ENCODE measurements around the gene SUPT4H1.
"Not testable (repeated sequence)": the region's sequence is repeated elsewhere in the genome, so short reads cannot be mapped to it uniquely, and the experiment has no call there.

Gene SUPT4H1

DNA sequence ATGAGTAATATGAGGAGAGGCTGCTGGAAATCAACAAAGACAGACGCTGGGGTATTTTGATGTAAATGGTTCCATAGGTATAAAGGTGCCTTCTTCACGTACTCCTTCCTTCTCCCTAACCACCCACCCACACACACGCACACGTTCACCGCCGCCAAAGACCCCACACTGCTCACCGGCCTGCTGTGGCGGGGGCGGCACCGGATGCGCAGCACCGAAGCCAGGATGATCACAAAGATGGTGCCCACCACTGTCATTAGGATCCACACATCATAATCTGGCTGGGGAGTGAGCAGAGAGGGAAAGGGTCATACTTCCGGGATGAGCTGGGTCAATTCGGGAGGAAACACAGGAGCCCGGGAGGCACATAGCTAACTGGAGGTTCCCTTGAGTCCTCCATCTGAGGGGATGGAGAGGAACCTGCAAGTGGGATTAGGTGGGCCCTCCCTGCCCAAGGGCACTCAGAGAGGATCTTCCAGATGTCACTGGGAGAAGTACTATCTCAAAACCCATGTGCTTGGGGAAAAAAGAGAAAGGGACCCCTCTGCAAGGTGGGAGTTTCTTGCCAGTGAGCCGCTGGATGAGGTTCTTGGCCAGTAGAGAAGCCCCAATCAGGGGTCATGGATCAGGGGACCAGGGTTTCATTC is 10.5 kb upstream of the SUPT4H1 start:
- DNase-seq, result no peak

- no peak for DNase-seq
Measured at GRCh38 chr17:58360296-58361063, 8.5 kb upstream of the SUPT4H1 start.

DNA sequence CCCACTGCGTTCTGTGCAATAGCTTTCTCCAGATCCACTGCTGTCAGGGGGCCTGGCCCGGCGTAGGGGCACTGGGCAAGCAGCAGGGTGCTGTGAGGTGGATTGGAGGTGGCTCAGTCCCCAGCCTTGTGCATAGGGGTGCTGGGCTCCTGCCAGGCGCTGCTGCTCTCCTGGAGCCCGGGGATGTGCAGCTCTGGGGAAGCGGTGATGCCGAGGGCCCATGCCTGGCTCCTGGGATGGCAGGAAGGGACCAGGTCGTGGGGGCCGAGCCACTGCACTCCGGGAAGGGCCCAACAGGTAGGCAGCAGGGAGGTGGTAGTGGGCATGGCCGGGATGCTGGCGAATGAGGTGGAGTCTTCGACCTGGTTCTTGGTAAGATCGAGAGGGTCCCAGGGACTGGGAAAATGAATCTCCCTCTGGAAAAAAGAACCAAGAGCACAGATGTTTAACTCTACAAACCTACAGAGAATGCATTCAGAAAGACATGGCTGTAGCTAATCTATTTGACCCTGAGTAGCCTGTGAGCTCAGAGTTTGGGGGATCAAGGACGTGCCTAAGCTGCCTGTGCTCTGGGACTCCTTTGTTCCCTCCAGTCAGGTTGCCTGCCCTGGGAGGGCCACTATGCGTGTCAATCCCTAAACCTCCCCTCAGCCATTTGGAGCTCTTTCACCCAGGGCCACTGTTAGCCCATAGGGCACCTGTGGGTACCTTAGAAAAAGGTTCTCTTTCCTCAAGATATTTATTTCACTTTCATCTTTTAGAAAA is 6.6 kb upstream of the SUPT4H1 start:
- DNase-seq, result no peak

DNA sequence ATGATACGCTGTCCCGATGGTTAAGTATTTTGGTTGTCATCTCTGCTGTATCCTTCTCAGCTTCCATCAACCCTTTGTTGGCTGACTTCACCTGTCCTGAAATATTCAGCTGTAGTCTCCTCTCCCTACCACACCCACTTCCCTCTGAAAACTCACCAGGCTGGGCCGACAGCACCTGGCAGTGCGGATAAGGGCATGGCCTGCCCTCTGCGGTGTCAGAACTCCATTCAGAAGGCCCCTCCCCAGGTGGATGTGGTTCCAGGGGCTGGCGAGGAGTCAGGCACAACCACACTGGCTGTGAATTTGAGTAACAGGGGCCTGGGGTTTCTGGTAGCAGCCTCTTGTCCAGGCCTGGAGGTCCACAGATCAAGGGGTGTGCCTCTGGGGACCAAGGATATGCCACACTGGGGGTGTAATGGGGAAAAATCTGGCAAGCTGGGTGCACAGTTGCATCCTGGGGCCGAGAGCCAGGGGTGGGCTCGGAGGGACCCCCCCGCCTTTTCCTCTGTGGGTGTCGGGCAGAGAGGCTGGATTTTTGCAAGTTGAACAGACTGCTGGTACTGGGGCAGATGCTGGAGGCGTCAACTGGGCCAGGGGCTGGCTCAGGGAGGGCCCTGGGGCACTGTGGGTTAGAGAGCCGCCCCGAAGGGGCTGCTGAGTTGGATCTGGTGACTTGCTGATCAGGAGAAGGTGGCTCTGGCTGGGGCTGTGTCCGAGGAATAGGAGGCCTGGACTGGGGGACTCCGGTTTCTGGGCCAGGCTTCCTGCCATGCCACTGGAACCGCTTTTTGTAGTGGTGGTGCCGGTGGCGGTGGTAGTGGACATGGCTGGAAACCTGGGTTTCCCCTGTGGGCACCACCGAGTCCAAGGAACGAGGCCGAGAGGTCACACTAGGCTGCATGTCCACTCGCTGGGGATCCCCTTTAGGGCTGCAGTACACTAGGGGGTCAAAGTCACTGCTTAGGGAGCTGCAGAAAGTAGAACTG is 5.6 kb upstream of the SUPT4H1 start:
- no peak for DNase-seq

GRCh38 chr17:58356231-58356630 is 4.2 kb upstream of the SUPT4H1 start:
- DNase-seq, result no peak

DNA sequence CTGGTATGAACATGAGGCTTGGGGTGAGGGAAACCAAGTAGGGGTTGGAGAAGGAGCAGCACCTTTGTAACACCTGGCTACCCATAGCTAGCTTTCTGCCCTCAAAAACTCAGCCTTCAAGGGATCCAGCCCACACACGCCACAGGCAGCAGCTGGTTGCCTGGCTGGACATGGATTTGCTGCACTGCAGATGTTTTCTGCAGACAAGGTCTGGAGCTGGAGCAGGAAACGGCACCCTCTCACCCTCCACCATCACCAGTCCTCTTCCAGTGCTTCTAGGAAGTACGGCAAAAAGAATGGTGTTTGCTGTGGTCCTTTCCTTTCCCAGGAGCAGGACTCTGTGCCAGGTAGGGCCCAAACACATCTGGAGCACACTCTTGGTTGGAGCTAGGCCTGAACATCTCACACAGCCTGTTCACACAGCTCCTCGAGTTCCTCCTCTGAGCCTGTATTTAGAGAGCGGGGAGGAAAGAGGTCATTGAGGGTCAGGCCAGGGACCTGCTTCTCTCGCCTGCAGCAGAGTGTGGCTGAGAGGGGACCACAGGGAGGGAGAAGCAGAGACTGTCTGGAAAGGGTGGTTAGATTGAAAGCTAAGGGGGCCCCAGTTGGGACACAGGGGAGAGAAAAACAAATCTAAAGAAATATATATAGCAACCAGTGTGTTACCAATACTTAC is 2.7 kb upstream of the SUPT4H1 start:
- no peak for DNase-seq

DNA sequence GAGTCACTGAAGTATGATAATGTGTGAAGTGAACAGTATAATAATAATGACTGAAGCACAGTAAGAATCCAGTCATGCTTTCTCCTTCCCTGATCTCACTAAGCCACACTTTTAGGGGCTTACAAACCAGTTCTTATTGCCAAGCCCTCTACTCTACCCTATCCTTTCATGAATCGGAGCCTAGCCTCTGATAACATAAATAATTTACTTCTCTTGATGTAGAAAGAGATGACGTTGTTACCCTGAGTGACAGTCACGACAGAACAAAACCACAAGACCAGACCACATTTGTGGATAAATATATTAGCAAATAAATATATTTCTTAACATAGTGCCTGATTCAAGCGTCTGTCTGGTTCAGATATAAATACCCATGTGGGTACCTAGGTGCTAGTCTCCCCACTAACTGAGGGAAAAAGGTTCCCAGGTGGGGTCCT is 1.4 kb upstream of the SUPT4H1 start:
- no peak for DNase-seq

GRCh38 chr17:58352596-58353388 is 791 bp upstream of the SUPT4H1 start:
- peak; percentile 54 for DNase-seq

GRCh38 chr17:58351182-58351581 is 819 bp downstream of the SUPT4H1 start:
- DNase-seq, result no peak

DNA sequence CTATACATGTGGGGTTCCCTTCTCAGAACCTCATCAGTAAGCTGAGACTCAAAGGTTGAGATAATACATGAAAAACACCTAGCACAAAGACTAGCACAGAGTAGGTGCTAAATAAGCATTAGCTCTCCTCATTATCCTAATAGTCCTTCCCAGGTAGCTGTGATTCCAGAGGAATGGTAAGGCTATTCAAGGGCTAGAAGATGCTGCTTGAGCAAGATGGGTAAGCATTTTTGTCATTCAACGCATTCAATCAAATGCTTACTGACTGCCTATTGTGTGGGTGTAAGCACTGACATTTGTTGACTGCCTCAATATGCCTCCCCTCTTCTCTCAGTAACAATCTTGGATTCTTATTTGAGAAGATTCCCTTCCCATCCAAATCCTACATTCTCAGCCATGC is 4.0 kb downstream of the SUPT4H1 start:
- DNase-seq, result no peak

DNA sequence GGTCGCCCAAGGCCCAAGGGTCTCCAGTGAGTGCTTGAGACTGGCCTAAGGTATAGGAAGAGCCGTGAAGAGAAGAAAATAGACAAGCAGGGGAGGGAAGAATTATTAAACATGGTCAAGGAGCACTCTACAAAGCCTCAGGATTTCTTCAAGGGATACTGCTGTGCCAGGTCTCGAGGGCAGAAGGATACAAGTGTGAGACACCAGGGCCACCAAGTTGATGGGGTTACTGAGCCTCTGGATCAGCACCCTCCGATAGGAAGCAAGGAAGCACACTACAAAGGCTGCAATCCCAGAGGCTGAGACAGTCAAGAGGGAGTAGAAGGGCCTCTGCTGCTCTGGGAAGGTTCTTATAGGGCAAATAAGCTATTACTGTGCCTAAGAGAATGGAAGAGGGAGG is 6.5 kb downstream of the SUPT4H1 start:
- no peak for DNase-seq

GRCh38 chr17:58344791-58345157 is 7.2 kb downstream of the SUPT4H1 start:
- no peak for DNase-seq

- no peak for DNase-seq
Measured at GRCh38 chr17:58344047-58344790, 7.8 kb downstream of the SUPT4H1 start.

DNA sequence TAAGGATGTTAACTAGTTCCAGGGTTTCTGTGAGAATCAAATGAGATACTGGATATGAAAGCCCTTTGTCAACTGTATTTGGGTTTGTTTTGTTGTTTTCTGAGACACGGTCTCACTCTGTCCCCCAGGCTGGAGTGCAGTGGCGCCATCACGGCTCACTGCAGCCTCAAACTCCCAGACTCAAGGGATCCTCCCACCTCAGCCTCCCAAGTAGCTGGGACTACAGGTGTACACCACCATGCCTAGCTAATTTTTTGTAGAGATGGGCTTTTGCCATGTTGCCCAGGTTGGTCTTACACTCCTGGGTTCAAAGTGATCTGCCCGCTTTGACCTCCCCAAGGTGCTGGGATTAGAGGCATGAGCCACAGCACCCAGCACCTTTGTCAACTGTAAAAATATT is 8.9 kb downstream of the SUPT4H1 start:
- DNase-seq, result no peak

DNA sequence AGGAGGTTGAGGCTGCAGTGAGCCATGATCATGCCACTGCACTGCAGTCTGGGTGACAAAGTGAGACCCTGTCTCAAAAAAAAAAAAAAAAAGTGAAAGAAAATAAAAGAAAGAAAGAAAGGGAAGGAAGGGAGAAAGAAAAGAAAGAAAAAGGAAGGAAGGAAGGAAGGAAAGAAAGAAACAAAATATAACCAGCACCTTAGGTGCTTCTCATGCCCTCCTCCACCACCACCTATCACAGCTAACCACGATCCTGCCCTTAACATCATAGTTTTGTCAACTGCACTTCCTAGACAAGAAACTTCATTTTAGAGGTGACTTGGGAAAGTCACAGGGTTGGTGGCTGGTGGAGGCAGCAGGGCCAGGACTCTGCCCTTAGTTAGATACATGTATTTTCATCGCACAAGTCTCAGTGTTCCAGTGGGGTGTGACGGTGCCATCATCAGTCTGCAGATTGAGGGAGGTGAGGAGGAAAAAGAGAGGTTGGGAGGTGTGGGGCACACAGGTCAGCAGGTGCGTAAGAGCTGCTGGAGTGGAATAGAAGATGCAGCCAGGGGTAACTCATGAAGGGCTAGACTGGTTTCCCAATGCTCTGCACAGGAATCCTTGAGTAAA is 10.0 kb downstream of the SUPT4H1 start:
- no peak for DNase-seq

DNA sequence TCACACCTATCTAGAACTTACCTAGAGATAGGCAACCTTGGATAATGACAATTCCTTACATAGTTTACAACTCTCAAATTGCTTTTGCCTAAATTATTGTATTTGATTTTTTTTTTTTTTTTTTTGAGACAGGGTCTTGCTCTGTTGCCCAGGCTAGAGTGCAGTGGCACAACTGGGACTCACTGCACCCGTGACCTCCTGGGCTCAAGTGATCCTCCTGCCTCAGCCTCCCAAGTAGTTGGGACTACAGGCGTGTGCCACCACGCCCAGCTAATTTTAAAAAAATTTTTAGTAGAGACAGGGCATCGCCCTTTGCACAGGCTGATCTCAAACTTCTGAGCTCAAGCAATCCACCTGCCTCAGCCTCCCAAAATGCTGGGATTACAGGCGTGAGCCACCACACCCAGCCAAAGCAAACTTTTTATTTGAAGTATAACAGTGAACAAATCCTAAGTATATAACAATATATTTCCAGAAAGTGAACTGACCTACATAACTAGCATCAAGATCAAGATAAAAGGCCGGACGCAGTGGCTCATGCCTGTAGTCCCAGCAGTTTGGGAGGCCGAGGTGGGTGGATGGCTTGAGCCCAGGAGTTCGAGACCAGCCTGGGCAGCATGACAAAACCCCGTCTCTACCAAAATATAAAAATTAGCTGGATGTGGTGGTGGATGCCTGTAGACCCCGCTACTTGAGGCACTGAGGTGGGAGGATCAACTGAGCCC is 10.7 kb downstream of the SUPT4H1 start:
- not testable (repeated sequence) for DNase-seq

DNA sequence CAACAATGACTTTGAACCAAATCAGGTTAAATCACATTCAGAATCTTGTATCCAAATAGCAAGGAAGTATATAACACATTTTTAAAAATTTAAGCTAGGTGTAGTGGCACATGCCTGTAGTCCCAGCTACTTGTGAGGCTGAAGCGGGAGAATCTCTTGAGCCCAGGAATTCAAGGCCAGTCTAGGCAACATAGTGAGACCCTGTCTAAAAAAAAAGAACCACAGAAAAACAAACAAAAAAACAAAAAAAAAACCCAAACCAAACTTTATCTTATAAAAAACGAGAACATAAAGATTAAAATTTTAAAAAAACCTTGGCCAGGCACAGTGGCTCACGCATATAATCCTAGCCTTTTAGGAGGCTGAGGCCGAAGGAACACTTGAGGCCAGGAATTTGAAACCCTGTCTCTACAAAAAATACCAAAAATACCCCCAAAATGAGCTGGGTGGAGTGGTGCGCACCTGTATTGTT is 11.6 kb downstream of the SUPT4H1 start:
- no peak for DNase-seq

- DNase-seq, result no peak
Measured at GRCh38 chr17:58339755-58340404, 12.1 kb downstream of the SUPT4H1 start.
